IMR-90 (cell line): ENCODE measurements around the gene MAP4K1. TPM values are rescaled to one million over a fixed set of nuclear protein-coding genes. Genes with fewer than 3 reads are reported as not detected.

Experiments used
- ATAC-seq: fragments of 200-7000 bp; cut with Tn5 transposase; 2 replicates; pipeline ENCODE4 v1.9.1; 2020; ENCODE audit warnings: low read depth, mild to moderate bottlenecking, moderate library complexity
- BruUV-seq: library from RNA; stranded (reverse); fragments of 400-500 nt; replicated peaks from 2 replicates; lab custom pipeline; 2021; lab: Mats Ljungman, UMichigan
- CTCF ChIA-PET: fragments of 300-600 bp; formaldehyde crosslinking; extraction: SDS; loops from one replicate; lab custom pipeline; 2021; ENCODE audit warnings: antibody characterized with exemption; lab: Yijun Ruan, JAX
- POLR2A ChIA-PET: fragments of 300-600 bp; sonication (Branson Sonifier 250); formaldehyde crosslinking; loops from one replicate; lab custom pipeline; 2022; ENCODE audit warnings: antibody characterized with exemption; ENCODE audit not compliant: unreplicated experiment; lab: Charles Lee
- DNase-seq: peaks from one replicate; pipeline ENCODE4 v3.0.0; 2013
- H2AFZ ChIP-seq: replicated peaks from 2 replicates; pipeline ENCODE3; 2013; ENCODE audit warnings: low read length, mild to moderate bottlenecking; ENCODE audit not compliant: poor library complexity
- H2AK5ac ChIP-seq: 2 replicates; pipeline ENCODE4 v1.6.1; 2013; ENCODE audit warnings: low read depth, low read length, inconsistent platforms
- H2AK9ac ChIP-seq: replicated peaks from 2 replicates; pipeline ENCODE3; 2013; ENCODE audit warnings: mild to moderate bottlenecking, low read depth, low read length, moderate library complexity; ENCODE audit not compliant: poor library complexity
- H2BK120ac ChIP-seq: 2 replicates; pipeline ENCODE4 v1.6.1; 2013; ENCODE audit warnings: low read depth, low read length, inconsistent platforms
- H2BK15ac ChIP-seq: 3 replicates; pipeline ENCODE4 v1.6.1; 2013; ENCODE audit warnings: low read depth, low read length, inconsistent platforms
- H2BK20ac ChIP-seq: 2 replicates; pipeline ENCODE4 v1.6.1; 2013; ENCODE audit warnings: low read depth, mild to moderate bottlenecking, inconsistent platforms, low read length, moderate library complexity
- H2BK5ac ChIP-seq: 2 replicates; pipeline ENCODE4 v1.6.1; 2013; ENCODE audit warnings: mild to moderate bottlenecking, low read depth, low read length, inconsistent platforms; ENCODE audit not compliant: poor library complexity, severe bottlenecking
- H3K14ac ChIP-seq: replicated peaks from 2 replicates; pipeline ENCODE4 v1.6.1; 2013; ENCODE audit warnings: low read depth, low read length, inconsistent platforms
- H3K18ac ChIP-seq: 2 replicates; pipeline ENCODE4 v1.6.1; 2013; ENCODE audit warnings: low read depth, low read length, control low read depth
- H3K23ac ChIP-seq: 2 replicates; pipeline ENCODE4 v1.6.1; 2013; ENCODE audit warnings: low read depth, low read length, inconsistent platforms
- H3K27ac ChIP-seq: 2 replicates; pipeline ENCODE4 v1.5.1; 2013; ENCODE audit warnings: mild to moderate bottlenecking, control low read depth, low read length; ENCODE audit not compliant: insufficient read depth
- H3K27me3 ChIP-seq: 2 replicates; pipeline ENCODE4 v1.6.1; 2013; ENCODE audit warnings: low read length; ENCODE audit not compliant: control insufficient read depth, insufficient read depth
- H3K36me3 ChIP-seq: 2 replicates; pipeline ENCODE4 v1.6.1; 2013; ENCODE audit warnings: low read length, mixed read lengths; ENCODE audit not compliant: control insufficient read depth, insufficient read depth
- H3K4ac ChIP-seq: 2 replicates; pipeline ENCODE4 v1.6.1; 2013; ENCODE audit warnings: low read depth, low read length, inconsistent platforms
- H3K4me1 ChIP-seq: 2 replicates; pipeline ENCODE4 v1.6.1; 2013; ENCODE audit warnings: low read length, mixed read lengths; ENCODE audit not compliant: control insufficient read depth, insufficient read depth
- H3K4me2 ChIP-seq: 2 replicates; pipeline ENCODE4 v1.6.1; 2013; ENCODE audit warnings: low read depth, mild to moderate bottlenecking, control low read depth, low read length, moderate library complexity
- H3K4me3 ChIP-seq: 2 replicates; pipeline ENCODE4 v1.5.1; 2013; ENCODE audit warnings: low read depth, mild to moderate bottlenecking, control low read depth, low read length, moderate library complexity; ENCODE audit not compliant: insufficient read depth
- H3K56ac ChIP-seq: 2 replicates; pipeline ENCODE4 v1.6.1; 2013; ENCODE audit warnings: low read length, inconsistent platforms; ENCODE audit not compliant: insufficient read depth; ENCODE audit errors: extremely low read depth
- H3K79me1 ChIP-seq, 2 experiments: 2 replicates each; pipeline ENCODE4 v1.6.1; 2013; ENCODE audit warnings: low read length in 2 of 2, inconsistent platforms in 1 of 2, low read depth in 1 of 2
- H3K9ac ChIP-seq: 2 replicates; pipeline ENCODE4 v1.6.1; 2013; ENCODE audit warnings: low read depth, low read length, control low read depth
- H3K9me1 ChIP-seq: 2 replicates; pipeline ENCODE4 v1.6.1; 2013; ENCODE audit warnings: low read length, inconsistent platforms; ENCODE audit not compliant: insufficient read depth
- H3K9me3 ChIP-seq: 2 replicates; pipeline ENCODE4 v1.6.1; 2013; ENCODE audit warnings: low read length; ENCODE audit not compliant: control insufficient read depth, insufficient read depth
- H4K20me1 ChIP-seq: 2 replicates; pipeline ENCODE4 v1.6.1; 2013; ENCODE audit warnings: low read length, inconsistent platforms; ENCODE audit not compliant: insufficient read depth
- H4K5ac ChIP-seq: 2 replicates; pipeline ENCODE4 v1.6.1; 2013; ENCODE audit warnings: mild to moderate bottlenecking, low read depth, low read length, control low read depth
- H4K8ac ChIP-seq, 2 experiments: 2 replicates each; pipeline ENCODE4 v1.6.1; 2013; ENCODE audit warnings: low read depth in 2 of 2, low read length in 2 of 2, control low read depth in 1 of 2, inconsistent platforms in 1 of 2
- H4K91ac ChIP-seq: 2 replicates; pipeline ENCODE4 v1.6.1; 2013; ENCODE audit warnings: low read depth, low read length, inconsistent platforms; ENCODE audit not compliant: insufficient read depth
- BHLHE40 ChIP-seq: fragments of 150-350 bp; IDR thresholded peaks from 2 replicates; pipeline ENCODE4 v1.6.1; 2016; ENCODE audit warnings: mild to moderate bottlenecking, low read depth, low read length
- CEBPB ChIP-seq: IDR thresholded peaks from 2 replicates; pipeline ENCODE4 v1.6.1; 2012; ENCODE audit warnings: low read depth, low read length, improper control_type of control experiment
- CHD1 ChIP-seq: IDR thresholded peaks from 2 replicates; pipeline ENCODE4 v1.6.1; 2012; ENCODE audit warnings: low read depth, low read length, improper control_type of control experiment
- CTCF ChIP-seq: conservative IDR thresholded peaks from 2 replicates; pipeline ENCODE4 v1.5.1; 2012; ENCODE audit warnings: mild to moderate bottlenecking, low read depth, low read length, improper control_type of control experiment
- ELK1 ChIP-seq: fragments of 150-350 bp; IDR thresholded peaks from 2 replicates; pipeline ENCODE4 v1.6.1; 2016; ENCODE audit warnings: low read depth, mild to moderate bottlenecking, low read length, moderate library complexity, borderline replicate concordance
- FOS ChIP-seq: fragments of 150-350 bp; IDR thresholded peaks from 2 replicates; pipeline ENCODE4 v1.6.1; 2016; ENCODE audit warnings: low read depth, low read length
- MAFK ChIP-seq: IDR thresholded peaks from 2 replicates; pipeline ENCODE4 v1.6.1; 2012; ENCODE audit warnings: low read depth, low read length, improper control_type of control experiment
- MAZ ChIP-seq: IDR thresholded peaks from 2 replicates; pipeline ENCODE4 v1.6.1; 2012; ENCODE audit warnings: low read depth, mild to moderate bottlenecking, low read length, improper control_type of control experiment, moderate library complexity, borderline replicate concordance
- MXI1 ChIP-seq: IDR thresholded peaks from 2 replicates; pipeline ENCODE4 v1.6.1; 2012; ENCODE audit warnings: low read depth, mild to moderate bottlenecking, low read length, moderate library complexity, borderline replicate concordance
- NFE2L2 ChIP-seq: fragments of 150-350 bp; IDR thresholded peaks from 2 replicates; pipeline ENCODE4 v1.6.1; 2016; ENCODE audit warnings: low read depth, mild to moderate bottlenecking, low read length
- POLR2A ChIP-seq: IDR thresholded peaks from 2 replicates; pipeline ENCODE4 v1.6.1; 2012; ENCODE audit warnings: mild to moderate bottlenecking, low read depth, low read length
- RAD21 ChIP-seq: IDR thresholded peaks from 2 replicates; pipeline ENCODE4 v1.6.1; 2012; ENCODE audit warnings: low read length, improper control_type of control experiment
- RCOR1 ChIP-seq: IDR thresholded peaks from 2 replicates; pipeline ENCODE4 v1.6.1; 2012; ENCODE audit warnings: mild to moderate bottlenecking, low read length, improper control_type of control experiment; ENCODE audit not compliant: insufficient replicate concordance
- RFX5 ChIP-seq: IDR thresholded peaks from 2 replicates; pipeline ENCODE4 v1.8.0; 2012; ENCODE audit warnings: low read depth, mild to moderate bottlenecking, low read length, moderate library complexity
- SMC3 ChIP-seq: fragments of 150-350 bp; IDR thresholded peaks from 2 replicates; pipeline ENCODE4 v1.6.1; 2016; ENCODE audit warnings: low read depth, mild to moderate bottlenecking, antibody characterized with exemption, low read length, moderate library complexity
- USF2 ChIP-seq: fragments of 150-350 bp; IDR thresholded peaks from 2 replicates; pipeline ENCODE4 v1.6.1; 2017; ENCODE audit warnings: mild to moderate bottlenecking, antibody characterized with exemption, low read length, low read depth
- WGBS, 2 experiments: methylation state at CpG; one replicate each; pipeline versions ENCODE4 v1.1.5 to v1.1.7; 2013; ENCODE audit warnings: missing lambda C conversion rate in 2 of 2; ENCODE audit not compliant: insufficient read length in 1 of 2; ENCODE audit errors: extremely low coverage in 2 of 2; 5-methylcytosine and 5-hydroxymethylcytosine counted together
- dilution Hi-C: fragments of 300-500 bp; cut with HindIII; formaldehyde crosslinking; loops from one replicate; pipeline ENCODE4 v1.14.3; 2018; ENCODE audit warnings: low sequenced_read_pairs; ENCODE audit not compliant: unreplicated experiment
- in situ Hi-C: fragments of 300-500 bp; cut with MboI; formaldehyde crosslinking; loops from 3 replicates; pipeline ENCODE4 v1.14.3; 2019; ENCODE audit warnings: low sequenced_read_pairs, inconsistent platforms, mixed read lengths
- intact Hi-C: fragments of 100-400 bp; cut with micrococcal nuclease; formaldehyde crosslinking; loops from 2 replicates; pipeline ENCODE4 v1.10.0; 2022
- polyA plus RNA-seq, 3 experiments: library from polyadenylated mRNA; depleted of rRNA; stranded (reverse); fragments of >200 nt; gene quantifications; 2 replicates each; pipeline ENCODE4 v1.2.3, GENCODE V29; 2012; ENCODE audit warnings: low replicate concordance in 1 of 3
- total RNA-seq: library from RNA; depleted of rRNA; stranded (reverse); fragments of >200 nt; gene quantifications from 2 replicates; pipeline ENCODE4 v1.2.3, GENCODE V29; 2012

MAP4K1 gene
- total and polyA plus RNA-seq, 2 of the 4 experiments (the other 2 are of a cell fraction) = 0.22 TPM; not detected in 1

- no peak overlapping the region for H4K8ac ChIP-seq
- dilution Hi-C loops (no loop called here), intact Hi-C loops (no loop called here), in situ Hi-C loops (no loop called here)
- no peak overlapping the region for H2AK5ac ChIP-seq
- no peak overlapping the region for H3K18ac ChIP-seq
- H2AK9ac ChIP-seq = no peak overlapping the region
- H3K4me1 ChIP-seq = no peaks in the 10 kb centered on the region; the same call in 1 of the 2 replicates
- no CpG with 5 or more reads among the region's 4 CpGs for WGBS, 2 experiments
- H3K4me2 ChIP-seq = no peak overlapping the region
- H3K56ac ChIP-seq = no peak overlapping the region
- no peak overlapping the region for H3K4ac ChIP-seq
- H3K9ac ChIP-seq = no peak overlapping the region
- no peak overlapping the region for H2BK20ac ChIP-seq
- TF ChIP-seq POLR2A (no peak), NFE2L2 (no peak), SMC3 (no peak), USF2 (no peak), RCOR1 (no peak), BHLHE40 (no peak), RFX5 (no peak), MAZ (no peak), ELK1 (no peak), CTCF (no peak), MXI1 (no peak), FOS (no peak), RAD21 (no peak), CHD1 (no peak), MAFK (no peak), CEBPB (no peak)
- H2BK15ac ChIP-seq = no peak overlapping the region
- no peaks in the 10 kb centered on the region; the same call in 1 of the 2 replicates for H3K9me3 ChIP-seq
- ChIA-PET POLR2A (no interaction called here), CTCF (no interaction called here)
- H4K5ac ChIP-seq = no peak overlapping the region
- no peak overlapping the region for H4K91ac ChIP-seq
- no peaks in the 10 kb centered on the region for H3K9me1 ChIP-seq
- H3K27me3 ChIP-seq = no peaks in the 10 kb centered on the region; the same call in 1 of the 2 replicates
- H3K79me1 ChIP-seq = no peaks in the 10 kb centered on the region
- no peaks in the 10 kb centered on the region for H4K20me1 ChIP-seq
- H3K4me3 ChIP-seq = no peak overlapping the region
- DNase-seq = no peak
- no peak overlapping the region for H2BK120ac ChIP-seq
- H3K14ac ChIP-seq = no peak overlapping the region
- H3K23ac ChIP-seq = no peak overlapping the region
- BruUV-seq = no TSS peak
- H2AFZ ChIP-seq = no peak overlapping the region
- no peak for ATAC-seq
- no peak overlapping the region for H3K27ac ChIP-seq
- H3K36me3 ChIP-seq = no peaks in the 10 kb centered on the region
- no peak overlapping the region for H2BK5ac ChIP-seq
Observed at GRCh38 chr19:38542040-38542439, 75.7 kb downstream of the MAP4K1 start.
